ENCODE data around the gene IGDCC3. TPM values are rescaled to one million over a fixed set of nuclear protein-coding genes. Genes with fewer than 3 reads are reported as not detected.

Gene IGDCC3
- total and polyA plus RNA-seq, 10 of the 15 experiments (the other 5 are each of a cell fraction or from before 2014, with no cell fraction given), result 0.10 to 0.20 (median 0.15) TPM; not detected in 7

GRCh38 chr15:65394280-65394789 is 16.5 kb upstream of the IGDCC3 start (continued):
- no peak for TF ChIP-seq CUX1 (IDR thresholded peaks at IDR 0.05; ENCODE audit: insufficient replicate concordance, low read depth, low read length)
- no peak for TF ChIP-seq RAD21 (IDR thresholded peaks at IDR 0.05; ENCODE audit: insufficient read depth, low read depth, low read length)
- no peak for TF ChIP-seq SUPT20H (IDR thresholded peaks at IDR 0.05; ENCODE audit: borderline replicate concordance, control insufficient read depth, low read depth, low read length)
- no peak for TF ChIP-seq SPI1 (IDR thresholded peaks at IDR 0.05; ENCODE audit: borderline replicate concordance, insufficient read depth, low read depth, low read length)
- TF ChIP-seq RB1 (IDR thresholded peaks at IDR 0.05; ENCODE audit: borderline replicate concordance), result no peak
- no peak for TF ChIP-seq ESRRA (IDR thresholded peaks at IDR 0.05; ENCODE audit: low read length)
- no peak for TF ChIP-seq NBN (IDR thresholded peaks at IDR 0.05)
- no peak for TF ChIP-seq JUND (IDR thresholded peaks at IDR 0.05; ENCODE audit: low read depth, low read length)
- no peak for TF ChIP-seq NR2F1 (conservative IDR thresholded peaks at IDR 0.05)
- no peak for TF ChIP-seq RUNX3 (IDR thresholded peaks at IDR 0.05; ENCODE audit: low read length)
- TF ChIP-seq HDGF (IDR thresholded peaks at IDR 0.05), result no peak
- no peak for TF ChIP-seq MEF2A (IDR thresholded peaks at IDR 0.05; ENCODE audit: insufficient read depth, low read depth, low read length)
- no peak for TF ChIP-seq TCF12 (IDR thresholded peaks at IDR 0.05; ENCODE audit: low read depth, low read length)
